GM19467 (cell line): ENCODE measurements around the gene MZF1.

Source experiments
- ATAC-seq: cut with Tn5 transposase; IDR thresholded peaks from one replicate; pipeline ENCODE4 v1.9.1; 2021; ENCODE audit warnings: mild to moderate bottlenecking, moderate library complexity; ENCODE audit not compliant: unreplicated experiment

The MZF1 gene

GRCh38 chr19:58515259-58515658 is 57.9 kb downstream of the MZF1 start:
- no peak for ATAC-seq

GRCh38 chr19:58514564-58515022 is 58.5 kb downstream of the MZF1 start:
- no peak for ATAC-seq

GRCh38 chr19:58513694-58514563 is 59.2 kb downstream of the MZF1 start:
- peak; percentile 66 for ATAC-seq

DNA sequence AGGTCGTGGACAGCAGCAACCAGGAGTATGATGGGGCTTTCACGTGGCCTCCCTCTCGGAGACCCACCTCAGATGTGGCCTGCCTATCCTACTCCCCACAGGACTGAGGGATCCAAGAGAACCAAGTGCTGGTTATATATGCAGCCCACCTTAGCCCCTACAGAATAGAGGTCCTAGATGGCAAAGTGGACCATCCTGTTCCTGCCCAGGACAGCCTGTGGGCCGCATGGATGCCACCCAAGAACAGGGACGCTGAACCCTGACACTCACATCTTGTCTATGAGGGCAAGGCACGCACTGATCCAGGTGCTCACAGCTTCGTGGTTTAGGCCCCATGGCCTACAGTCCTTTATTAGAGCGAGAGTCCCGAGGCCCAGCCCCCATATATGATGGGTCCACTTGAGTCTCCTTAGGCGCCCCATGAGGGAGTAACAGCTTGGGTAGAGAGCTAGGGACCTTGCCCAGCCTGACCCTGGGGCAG is 59.9 kb downstream of the MZF1 start:
- no peak for ATAC-seq
